Fibroblast of villous mesenchyme (primary cell): ENCODE measurements around the gene STK32B. TPM values are rescaled to one million over a fixed set of nuclear protein-coding genes. Genes with fewer than 3 reads are reported as not detected.
"Not testable (repeated sequence)": the region's sequence is repeated elsewhere in the genome, so short reads cannot be mapped to it uniquely, and the experiment has no call there.

ENCODE experiments used
- DNase-seq: peaks from one replicate; pipeline ENCODE4 v3.0.0-alpha.2; 2010; ENCODE audit warnings: low read depth
- H3K4me3 ChIP-seq: 2 replicates; pipeline ENCODE4 v1.5.1; 2011; ENCODE audit warnings: low read depth, mild to moderate bottlenecking, low read length
- CTCF ChIP-seq: IDR thresholded peaks from 2 replicates; pipeline ENCODE4 v1.5.1; 2012; ENCODE audit warnings: low read depth, mild to moderate bottlenecking, low read length; ENCODE audit not compliant: insufficient read depth
- total RNA-seq: library from RNA; depleted of rRNA; stranded (reverse); fragments of >200 nt; gene quantifications from 2 replicates; pipeline ENCODE4 v1.2.3, GENCODE V29; 2012

STK32B gene
- total RNA-seq, 1 donor: 2.6 TPM

- H3K4me3 ChIP-seq: no peak overlapping the region
- no peak for TF ChIP-seq CTCF
- no peak for DNase-seq
These were observed 170.8 kb downstream of the STK32B start for GRCh38 chr4:5222047-5222446.

DNA sequence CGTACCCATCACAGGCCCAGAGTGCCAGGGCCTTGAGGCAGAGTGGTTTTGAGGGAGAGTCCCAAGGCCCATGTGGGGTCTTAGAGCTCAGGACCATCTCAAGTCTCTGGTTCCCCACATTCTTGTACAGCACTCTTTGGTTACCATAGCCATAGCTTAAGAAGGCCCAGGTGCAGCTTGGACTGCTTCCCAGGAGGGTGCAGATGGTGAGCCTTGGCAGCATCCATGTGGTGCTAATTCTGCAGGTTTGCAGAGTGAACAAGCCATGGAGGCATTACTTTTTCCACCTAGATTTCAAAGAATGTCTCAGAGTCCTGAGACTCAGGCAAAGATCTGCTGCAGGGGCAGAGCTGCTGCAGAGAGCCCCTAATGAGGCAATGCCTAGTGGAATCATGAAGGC lies 171.7 kb downstream of the STK32B start:
- H3K4me3 ChIP-seq: no peak overlapping the region
- TF ChIP-seq CTCF: no peak
- no peak for DNase-seq

DNA sequence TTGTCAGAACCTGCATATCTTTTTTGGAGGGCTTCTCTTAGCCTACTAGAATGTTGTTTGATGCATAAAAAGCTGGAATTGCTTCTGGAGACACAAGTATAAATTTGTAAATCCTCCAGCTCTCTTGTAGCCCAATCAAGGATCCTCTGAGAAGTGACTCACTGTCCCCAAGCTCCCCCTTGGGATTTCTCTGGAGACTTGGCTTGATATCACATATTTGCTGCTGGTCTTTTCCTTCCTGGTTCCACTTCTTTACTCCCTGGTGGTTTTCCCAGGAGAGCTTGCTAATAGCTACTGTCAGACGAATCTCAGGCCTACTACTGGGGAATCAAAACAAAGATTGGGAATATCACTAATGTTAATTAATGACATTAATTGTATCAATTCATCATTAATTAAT lies 173.1 kb downstream of the STK32B start:
- TF ChIP-seq CTCF: no peak
- H3K4me3 ChIP-seq: no peak overlapping the region
- DNase-seq: no peak

DNA sequence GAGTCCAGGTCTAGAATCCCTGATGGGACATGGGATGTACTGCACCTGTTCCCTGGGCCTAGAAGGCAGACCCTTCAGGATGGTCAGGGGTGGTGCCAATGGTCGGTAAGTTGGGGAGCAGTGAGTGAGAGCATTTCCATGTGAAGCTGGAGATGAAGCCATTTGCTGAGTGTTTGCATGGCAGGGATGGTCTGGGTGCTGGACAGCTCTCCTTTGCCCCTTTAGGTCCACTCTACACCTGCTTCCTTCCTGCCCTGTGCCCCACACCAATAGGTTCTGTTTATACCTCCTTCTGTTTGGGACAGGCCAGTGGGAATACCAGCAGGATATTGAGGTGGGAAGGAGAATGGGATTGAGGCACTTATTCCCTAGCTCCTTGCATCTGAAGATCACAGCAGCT lies 181.3 kb downstream of the STK32B start:
- no peak for TF ChIP-seq CTCF
- no peak for DNase-seq
- H3K4me3 ChIP-seq: no peak overlapping the region

DNA sequence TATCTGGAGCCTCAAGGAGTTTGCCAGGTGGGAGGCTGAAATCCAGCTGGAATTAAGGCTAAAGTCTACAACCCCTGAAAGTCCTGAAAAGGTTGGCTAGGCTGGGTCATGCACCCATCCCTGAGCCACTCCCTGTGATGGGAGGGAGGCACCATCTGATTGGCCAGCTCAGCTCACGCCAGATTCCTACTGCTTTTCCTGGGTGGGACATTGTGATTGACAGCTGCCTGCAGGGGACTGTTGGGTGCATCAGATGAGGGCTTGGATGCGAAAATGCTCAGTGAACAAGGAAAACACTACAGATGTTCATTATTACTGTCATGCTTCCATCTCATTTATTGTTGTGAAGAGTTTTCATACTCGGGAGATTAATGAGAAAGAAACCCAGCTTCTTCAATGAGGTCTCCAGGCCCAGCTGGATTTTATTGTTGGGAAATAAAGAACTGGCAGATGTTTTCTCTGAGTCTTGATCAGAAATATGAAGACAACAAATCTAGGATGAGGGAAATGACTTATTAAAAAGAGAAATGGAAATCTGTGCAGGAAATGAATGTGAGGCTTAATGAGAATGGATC lies 185.9 kb downstream of the STK32B start:
- no peak for TF ChIP-seq CTCF
- no peak overlapping the region for H3K4me3 ChIP-seq
- no peak for DNase-seq

DNA sequence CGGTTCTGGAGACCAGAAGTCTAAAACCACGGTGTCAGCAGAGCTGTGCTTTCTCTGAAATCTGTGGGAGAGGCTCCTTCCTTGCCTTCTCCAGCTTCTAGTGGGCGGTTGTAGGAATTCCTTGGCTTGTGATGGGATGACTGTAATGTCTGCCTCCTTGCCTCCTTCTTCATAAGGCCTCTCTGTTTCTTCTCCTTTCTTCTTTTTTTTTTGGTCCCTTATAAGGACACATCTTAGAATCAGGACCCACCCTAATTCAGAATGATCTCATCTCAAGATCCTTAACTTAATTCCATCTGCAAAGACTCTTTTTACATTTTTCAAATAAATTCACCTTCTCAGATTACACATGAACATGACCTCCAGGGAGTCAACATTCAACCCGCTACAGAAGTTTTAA lies 186.9 kb downstream of the STK32B start:
- peak; percentile 2 for DNase-seq
- no peak for TF ChIP-seq CTCF
- no peak overlapping the region for H3K4me3 ChIP-seq

DNA sequence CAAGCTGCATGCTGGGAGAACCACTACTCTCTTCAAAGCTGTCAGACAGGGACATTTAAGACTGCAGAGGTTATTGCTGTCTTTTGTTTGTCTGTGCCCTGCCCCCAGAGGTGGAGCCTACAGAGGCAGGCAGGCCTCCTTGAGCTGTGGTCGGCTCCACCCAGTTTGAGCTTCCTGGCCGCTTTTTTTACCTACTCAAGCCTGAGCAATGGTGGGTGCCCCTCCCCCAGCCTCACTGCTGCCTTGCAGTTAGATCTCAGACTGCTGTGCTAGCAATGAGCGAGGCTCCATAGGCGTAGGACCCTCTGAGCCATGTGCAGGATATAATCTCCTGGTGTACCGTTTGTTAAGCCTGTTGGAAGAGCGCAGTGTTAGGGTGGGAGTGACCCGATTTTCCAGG lies 195.8 kb downstream of the STK32B start:
- not testable (repeated sequence) for DNase-seq, H3K4me3 ChIP-seq
